ENCODE results near the gene ARFGEF3. TPM values are rescaled to one million over a fixed set of nuclear protein-coding genes. Genes with fewer than 3 reads are reported as not detected.

The ARFGEF3 gene
- total and polyA plus RNA-seq, 2 experiments from 2014 or later: 5.8 to 24.6 TPM

DNA sequence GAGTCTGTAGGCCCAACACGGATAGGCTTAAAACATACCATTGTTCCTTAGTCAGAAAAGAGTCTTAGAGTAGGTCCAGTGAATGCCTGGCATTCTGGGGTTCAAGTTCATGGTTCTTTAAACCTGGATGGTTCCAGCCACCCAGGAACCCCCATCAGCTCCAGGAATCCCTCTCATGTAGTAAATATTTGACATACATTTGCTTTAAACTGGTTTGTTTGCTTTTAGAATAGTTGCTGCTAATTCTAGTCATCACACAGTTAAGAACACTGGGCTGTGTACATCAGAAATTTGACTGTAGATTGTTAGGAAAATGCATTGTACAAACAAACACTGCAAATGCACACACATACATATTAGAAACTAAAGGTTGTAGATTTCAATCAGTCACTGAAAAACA, 87.1 kb downstream of the ARFGEF3 start:
- H3K36me3 Mint-ChIP-seq (ENCODE audit: low read depth): 0 out of 3 replicates have a peak, but pooled peaks cover 2% of the 10 kb centered on the region
- H3K9me3 Mint-ChIP-seq: no peaks in the 10 kb centered on the region
- no peaks in the 10 kb centered on the region for H3K4me1 ChIP-seq (ENCODE audit: insufficient read depth)
- no peaks in the 10 kb centered on the region for H3K36me3 ChIP-seq (ENCODE audit: insufficient read depth)
- H3K9me2 ChIP-seq (ENCODE audit: insufficient read depth): no peaks in the 10 kb centered on the region
- no peaks in the 10 kb centered on the region for H3F3A ChIP-seq (replicated peaks; ENCODE audit: low read depth)
- no peak for ATAC-seq
- no peak for DNase-seq (ENCODE audit: low spot score)
- no peaks in the 10 kb centered on the region for H3K27me3 Mint-ChIP-seq (ENCODE audit: insufficient read depth, low read depth, poor library complexity)
- H3K4me3 Mint-ChIP-seq: no peak overlapping the region
- H3K27me3 ChIP-seq (ENCODE audit: insufficient read depth): no peaks in the 10 kb centered on the region
- H3K4me3 ChIP-seq: no peak overlapping the region
- no peaks in the 10 kb centered on the region; the same call in 1 of the 2 replicates for H4K20me1 ChIP-seq (replicated peaks; ENCODE audit: insufficient read depth)
- H3K79me2 ChIP-seq (replicated peaks; ENCODE audit: insufficient read depth): no peaks in the 10 kb centered on the region
- no peaks in the 10 kb centered on the region for H3K4me1 Mint-ChIP-seq
- H3K4me2 ChIP-seq: no peak overlapping the region
- H3K27ac Mint-ChIP-seq: no peak overlapping the region
- no peak overlapping the region for H3K27ac ChIP-seq (ENCODE audit: low read depth)
- TF ChIP-seq CREB1 (CRISPR knock-in tag; IDR thresholded peaks at IDR 0.05; ENCODE audit: low read depth) (no peak), STAT1 (IDR thresholded peaks at IDR 0.05; ENCODE audit: unreplicated experiment) (no peak), JUNB (IDR thresholded peaks at IDR 0.05; ENCODE audit: unreplicated experiment) (no peak), POLR2AphosphoS5 (IDR thresholded peaks at IDR 0.05; ENCODE audit: low read depth) (no peak), ZNF114 (CRISPR knock-in tag; IDR thresholded peaks at IDR 0.05) (no peak), EZH2 (IDR thresholded peaks at IDR 0.05; ENCODE audit: low read depth, unreplicated experiment) (no peak), NANOG (IDR thresholded peaks at IDR 0.05; ENCODE audit: borderline replicate concordance) (no peak), ZNF331 (CRISPR knock-in tag; IDR thresholded peaks at IDR 0.05; ENCODE audit: low read depth) (no peak), EZH2phosphoT487 (IDR thresholded peaks at IDR 0.05; ENCODE audit: unreplicated experiment) (no peak)
- TF ChIP-seq, protein P1, sequence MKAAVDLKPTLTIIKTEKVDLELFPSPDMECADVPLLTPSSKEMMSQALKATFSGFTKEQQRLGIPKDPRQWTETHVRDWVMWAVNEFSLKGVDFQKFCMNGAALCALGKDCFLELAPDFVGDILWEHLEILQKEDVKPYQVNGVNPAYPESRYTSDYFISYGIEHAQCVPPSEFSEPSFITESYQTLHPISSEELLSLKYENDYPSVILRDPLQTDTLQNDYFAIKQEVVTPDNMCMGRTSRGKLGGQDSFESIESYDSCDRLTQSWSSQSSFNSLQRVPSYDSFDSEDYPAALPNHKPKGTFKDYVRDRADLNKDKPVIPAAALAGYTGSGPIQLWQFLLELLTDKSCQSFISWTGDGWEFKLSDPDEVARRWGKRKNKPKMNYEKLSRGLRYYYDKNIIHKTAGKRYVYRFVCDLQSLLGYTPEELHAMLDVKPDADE (IDR thresholded peaks at IDR 0.05): no peak
- TF ChIP-seq, protein P2, sequence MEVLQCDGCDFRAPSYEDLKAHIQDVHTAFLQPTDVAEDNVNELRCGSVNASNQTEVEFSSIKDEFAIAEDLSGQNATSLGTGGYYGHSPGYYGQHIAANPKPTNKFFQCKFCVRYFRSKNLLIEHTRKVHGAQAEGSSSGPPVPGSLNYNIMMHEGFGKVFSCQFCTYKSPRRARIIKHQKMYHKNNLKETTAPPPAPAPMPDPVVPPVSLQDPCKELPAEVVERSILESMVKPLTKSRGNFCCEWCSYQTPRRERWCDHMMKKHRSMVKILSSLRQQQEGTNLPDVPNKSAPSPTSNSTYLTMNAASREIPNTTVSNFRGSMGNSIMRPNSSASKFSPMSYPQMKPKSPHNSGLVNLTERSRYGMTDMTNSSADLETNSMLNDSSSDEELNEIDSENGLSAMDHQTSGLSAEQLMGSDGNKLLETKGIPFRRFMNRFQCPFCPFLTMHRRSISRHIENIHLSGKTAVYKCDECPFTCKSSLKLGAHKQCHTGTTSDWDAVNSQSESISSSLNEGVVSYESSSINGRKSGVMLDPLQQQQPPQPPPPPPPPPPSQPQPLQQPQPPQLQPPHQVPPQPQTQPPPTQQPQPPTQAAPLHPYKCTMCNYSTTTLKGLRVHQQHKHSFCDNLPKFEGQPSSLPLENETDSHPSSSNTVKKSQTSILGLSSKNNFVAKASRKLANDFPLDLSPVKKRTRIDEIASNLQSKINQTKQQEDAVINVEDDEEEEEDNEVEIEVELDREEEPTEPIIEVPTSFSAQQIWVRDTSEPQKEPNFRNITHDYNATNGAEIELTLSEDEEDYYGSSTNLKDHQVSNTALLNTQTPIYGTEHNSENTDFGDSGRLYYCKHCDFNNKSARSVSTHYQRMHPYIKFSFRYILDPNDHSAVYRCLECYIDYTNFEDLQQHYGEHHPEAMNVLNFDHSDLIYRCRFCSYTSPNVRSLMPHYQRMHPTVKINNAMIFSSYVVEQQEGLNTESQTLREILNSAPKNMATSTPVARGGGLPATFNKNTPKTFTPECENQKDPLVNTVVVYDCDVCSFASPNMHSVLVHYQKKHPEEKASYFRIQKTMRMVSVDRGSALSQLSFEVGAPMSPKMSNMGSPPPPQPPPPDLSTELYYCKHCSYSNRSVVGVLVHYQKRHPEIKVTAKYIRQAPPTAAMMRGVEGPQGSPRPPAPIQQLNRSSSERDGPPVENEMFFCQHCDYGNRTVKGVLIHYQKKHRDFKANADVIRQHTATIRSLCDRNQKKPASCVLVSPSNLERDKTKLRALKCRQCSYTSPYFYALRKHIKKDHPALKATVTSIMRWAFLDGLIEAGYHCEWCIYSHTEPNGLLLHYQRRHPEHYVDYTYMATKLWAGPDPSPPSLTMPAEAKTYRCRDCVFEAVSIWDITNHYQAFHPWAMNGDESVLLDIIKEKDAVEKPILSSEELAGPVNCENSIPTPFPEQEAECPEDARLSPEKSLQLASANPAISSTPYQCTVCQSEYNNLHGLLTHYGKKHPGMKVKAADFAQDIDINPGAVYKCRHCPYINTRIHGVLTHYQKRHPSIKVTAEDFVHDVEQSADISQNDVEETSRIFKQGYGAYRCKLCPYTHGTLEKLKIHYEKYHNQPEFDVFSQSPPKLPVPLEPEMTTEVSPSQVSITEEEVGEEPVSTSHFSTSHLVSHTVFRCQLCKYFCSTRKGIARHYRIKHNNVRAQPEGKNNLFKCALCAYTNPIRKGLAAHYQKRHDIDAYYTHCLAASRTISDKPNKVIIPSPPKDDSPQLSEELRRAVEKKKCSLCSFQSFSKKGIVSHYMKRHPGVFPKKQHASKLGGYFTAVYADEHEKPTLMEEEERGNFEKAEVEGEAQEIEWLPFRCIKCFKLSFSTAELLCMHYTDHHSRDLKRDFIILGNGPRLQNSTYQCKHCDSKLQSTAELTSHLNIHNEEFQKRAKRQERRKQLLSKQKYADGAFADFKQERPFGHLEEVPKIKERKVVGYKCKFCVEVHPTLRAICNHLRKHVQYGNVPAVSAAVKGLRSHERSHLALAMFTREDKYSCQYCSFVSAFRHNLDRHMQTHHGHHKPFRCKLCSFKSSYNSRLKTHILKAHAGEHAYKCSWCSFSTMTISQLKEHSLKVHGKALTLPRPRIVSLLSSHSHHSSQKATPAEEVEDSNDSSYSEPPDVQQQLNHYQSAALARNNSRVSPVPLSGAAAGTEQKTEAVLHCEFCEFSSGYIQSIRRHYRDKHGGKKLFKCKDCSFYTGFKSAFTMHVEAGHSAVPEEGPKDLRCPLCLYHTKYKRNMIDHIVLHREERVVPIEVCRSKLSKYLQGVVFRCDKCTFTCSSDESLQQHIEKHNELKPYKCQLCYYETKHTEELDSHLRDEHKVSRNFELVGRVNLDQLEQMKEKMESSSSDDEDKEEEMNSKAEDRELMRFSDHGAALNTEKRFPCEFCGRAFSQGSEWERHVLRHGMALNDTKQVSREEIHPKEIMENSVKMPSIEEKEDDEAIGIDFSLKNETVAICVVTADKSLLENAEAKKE (CRISPR knock-in tag; IDR thresholded peaks at IDR 0.05): no peak
- TF ChIP-seq, protein P3, sequence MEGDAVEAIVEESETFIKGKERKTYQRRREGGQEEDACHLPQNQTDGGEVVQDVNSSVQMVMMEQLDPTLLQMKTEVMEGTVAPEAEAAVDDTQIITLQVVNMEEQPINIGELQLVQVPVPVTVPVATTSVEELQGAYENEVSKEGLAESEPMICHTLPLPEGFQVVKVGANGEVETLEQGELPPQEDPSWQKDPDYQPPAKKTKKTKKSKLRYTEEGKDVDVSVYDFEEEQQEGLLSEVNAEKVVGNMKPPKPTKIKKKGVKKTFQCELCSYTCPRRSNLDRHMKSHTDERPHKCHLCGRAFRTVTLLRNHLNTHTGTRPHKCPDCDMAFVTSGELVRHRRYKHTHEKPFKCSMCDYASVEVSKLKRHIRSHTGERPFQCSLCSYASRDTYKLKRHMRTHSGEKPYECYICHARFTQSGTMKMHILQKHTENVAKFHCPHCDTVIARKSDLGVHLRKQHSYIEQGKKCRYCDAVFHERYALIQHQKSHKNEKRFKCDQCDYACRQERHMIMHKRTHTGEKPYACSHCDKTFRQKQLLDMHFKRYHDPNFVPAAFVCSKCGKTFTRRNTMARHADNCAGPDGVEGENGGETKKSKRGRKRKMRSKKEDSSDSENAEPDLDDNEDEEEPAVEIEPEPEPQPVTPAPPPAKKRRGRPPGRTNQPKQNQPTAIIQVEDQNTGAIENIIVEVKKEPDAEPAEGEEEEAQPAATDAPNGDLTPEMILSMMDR (conservative IDR thresholded peaks at IDR 0.05; ENCODE audit: low read depth in 2 of 2): no peak
- TF ChIP-seq, protein P4, sequence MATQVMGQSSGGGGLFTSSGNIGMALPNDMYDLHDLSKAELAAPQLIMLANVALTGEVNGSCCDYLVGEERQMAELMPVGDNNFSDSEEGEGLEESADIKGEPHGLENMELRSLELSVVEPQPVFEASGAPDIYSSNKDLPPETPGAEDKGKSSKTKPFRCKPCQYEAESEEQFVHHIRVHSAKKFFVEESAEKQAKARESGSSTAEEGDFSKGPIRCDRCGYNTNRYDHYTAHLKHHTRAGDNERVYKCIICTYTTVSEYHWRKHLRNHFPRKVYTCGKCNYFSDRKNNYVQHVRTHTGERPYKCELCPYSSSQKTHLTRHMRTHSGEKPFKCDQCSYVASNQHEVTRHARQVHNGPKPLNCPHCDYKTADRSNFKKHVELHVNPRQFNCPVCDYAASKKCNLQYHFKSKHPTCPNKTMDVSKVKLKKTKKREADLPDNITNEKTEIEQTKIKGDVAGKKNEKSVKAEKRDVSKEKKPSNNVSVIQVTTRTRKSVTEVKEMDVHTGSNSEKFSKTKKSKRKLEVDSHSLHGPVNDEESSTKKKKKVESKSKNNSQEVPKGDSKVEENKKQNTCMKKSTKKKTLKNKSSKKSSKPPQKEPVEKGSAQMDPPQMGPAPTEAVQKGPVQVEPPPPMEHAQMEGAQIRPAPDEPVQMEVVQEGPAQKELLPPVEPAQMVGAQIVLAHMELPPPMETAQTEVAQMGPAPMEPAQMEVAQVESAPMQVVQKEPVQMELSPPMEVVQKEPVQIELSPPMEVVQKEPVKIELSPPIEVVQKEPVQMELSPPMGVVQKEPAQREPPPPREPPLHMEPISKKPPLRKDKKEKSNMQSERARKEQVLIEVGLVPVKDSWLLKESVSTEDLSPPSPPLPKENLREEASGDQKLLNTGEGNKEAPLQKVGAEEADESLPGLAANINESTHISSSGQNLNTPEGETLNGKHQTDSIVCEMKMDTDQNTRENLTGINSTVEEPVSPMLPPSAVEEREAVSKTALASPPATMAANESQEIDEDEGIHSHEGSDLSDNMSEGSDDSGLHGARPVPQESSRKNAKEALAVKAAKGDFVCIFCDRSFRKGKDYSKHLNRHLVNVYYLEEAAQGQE (IDR thresholded peaks at IDR 0.05; ENCODE audit: unreplicated experiment): no peak
- no peak overlapping the region for H2AFZ ChIP-seq
